GM19467 (cell line): ENCODE results near the gene WDR93.
"Not testable (repeated sequence)": the region's sequence is repeated elsewhere in the genome, so short reads cannot be mapped to it uniquely, and the experiment has no call there.

ENCODE experiments used
- ATAC-seq: cut with Tn5 transposase; IDR thresholded peaks from one replicate; pipeline ENCODE4 v1.9.1; 2021; ENCODE audit warnings: mild to moderate bottlenecking, moderate library complexity; ENCODE audit not compliant: unreplicated experiment

WDR93 gene

DNA sequence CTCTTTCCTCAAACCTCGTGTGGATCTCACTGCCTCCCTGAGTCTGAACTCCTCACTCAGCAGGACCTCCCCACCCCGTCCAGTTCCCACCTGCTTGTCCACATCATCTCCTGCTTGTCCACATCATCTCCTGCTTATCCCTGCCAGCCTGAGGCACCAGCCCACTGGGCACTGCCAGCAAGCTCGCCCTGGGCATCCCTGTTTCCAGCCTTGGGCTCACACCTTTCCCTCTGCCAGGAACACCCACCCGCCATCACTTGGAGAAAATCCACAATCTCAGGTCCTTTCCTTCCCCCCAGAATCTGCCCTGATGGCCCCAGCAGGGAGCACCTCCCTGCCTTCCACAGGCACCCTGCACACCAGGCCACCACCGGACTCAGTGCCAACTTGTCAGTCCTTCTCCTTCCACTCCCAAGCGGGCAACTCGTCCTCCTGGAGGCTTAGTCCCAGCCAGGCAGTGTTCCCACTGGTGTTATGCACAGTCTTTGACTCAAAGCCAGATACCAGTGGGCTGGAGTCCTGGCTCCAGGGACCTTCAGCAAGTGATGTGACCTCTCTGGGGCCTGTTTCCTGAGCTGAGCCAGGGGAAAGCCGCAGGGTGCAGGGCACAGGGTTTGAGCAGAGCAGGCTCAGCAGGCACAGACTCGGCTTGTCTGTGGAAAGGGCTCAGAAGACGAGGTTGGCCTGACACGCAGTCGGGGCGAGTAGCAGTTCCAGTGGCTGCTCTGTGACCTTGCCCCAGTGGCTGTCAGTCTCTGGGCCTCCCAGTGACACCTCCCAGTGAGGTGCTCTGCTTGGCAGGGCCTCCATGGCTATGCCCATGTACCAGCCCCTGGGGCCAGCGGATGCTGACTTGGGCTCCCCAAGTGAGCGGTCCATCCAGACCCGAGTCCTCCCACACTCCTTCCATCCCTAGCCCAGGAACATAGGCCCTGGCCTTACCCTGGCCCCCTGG lies 76.0 kb downstream of the WDR93 start:
- ATAC-seq = no peak

DNA sequence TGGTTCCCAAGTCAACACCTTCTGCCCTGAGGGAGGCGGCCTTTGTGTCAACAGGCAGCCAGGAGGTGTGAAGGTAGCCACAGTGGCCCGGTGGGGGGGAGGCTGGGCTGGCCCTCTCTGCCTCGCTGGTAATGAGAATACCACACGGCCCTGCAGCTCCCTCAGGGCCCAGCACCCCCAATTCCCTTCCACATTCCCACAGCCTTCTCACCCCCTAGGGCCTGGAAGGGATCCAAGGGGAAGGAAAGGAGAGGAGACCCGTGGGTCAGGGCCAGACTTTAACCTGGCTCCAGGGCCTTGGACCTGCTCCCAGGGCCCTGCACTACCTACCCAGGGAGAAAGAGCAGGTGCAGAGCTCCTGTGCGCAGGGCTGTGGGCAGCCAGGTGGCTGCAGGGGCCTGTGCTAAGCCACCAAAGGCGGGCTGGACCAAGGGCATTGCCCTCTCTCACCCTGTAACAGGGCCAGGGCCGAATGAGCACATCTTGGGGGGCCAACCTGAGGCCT lies 76.9 kb downstream of the WDR93 start:
- ATAC-seq = no peak

DNA sequence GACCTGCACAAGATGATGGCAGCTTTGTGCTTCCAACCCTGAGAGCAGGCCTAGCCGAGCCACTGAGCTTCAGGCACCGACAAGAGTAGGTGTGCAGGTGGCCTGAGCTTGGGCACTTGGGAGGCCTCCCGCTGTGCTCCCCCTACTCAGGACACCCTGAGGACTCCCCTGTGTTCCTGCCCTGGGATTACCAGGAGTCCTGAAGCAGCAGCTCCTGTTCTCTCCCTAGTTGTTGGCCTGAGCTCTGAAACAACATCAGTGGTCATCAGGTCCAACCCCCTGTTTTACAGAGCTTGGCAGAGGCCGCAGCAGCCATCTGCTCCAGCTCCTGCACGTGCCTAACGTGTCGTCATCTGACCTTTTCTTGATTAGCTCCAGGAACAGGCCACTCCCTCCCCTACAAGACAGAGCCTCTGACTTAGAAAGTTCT lies 77.5 kb downstream of the WDR93 start:
- ATAC-seq = no peak

DNA sequence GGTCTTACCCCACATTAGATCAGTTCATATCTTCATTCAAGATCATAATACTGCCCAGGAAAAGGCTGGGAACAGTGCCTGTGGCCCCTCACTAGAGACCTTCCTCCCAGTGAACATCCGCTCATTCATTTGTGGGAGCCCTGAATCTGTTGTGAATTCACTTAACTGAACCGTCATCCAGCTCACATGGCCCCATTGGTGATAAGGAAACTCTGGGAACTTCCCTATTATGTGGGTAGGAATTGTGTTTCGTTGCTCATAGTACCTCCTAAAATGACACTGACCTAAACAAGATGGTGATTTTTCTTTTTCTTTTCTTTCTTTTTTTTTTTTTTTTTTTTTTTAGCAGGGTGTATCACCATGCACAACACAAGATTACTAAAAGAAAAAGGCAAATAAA lies 78.8 kb downstream of the WDR93 start:
- ATAC-seq = no peak

DNA sequence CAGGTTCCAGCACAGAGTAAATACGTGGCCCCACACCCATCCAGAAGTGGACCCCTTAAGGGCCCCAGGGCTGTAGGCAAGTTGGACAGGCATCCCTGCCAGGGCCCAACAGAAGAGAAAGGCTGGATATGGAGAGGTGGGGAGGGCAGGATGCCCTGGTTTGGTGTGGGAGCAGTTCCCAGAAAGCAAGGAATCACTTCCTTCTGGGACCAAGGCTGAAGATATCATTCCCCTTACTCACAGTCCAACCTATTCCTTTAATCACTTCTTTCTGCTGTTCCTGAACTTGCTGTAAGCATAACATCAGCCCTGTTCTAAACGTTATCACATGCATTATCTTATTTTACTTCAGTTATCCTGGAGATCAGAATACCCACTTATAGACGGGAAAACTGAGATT lies 79.4 kb downstream of the WDR93 start:
- ATAC-seq = no peak

DNA sequence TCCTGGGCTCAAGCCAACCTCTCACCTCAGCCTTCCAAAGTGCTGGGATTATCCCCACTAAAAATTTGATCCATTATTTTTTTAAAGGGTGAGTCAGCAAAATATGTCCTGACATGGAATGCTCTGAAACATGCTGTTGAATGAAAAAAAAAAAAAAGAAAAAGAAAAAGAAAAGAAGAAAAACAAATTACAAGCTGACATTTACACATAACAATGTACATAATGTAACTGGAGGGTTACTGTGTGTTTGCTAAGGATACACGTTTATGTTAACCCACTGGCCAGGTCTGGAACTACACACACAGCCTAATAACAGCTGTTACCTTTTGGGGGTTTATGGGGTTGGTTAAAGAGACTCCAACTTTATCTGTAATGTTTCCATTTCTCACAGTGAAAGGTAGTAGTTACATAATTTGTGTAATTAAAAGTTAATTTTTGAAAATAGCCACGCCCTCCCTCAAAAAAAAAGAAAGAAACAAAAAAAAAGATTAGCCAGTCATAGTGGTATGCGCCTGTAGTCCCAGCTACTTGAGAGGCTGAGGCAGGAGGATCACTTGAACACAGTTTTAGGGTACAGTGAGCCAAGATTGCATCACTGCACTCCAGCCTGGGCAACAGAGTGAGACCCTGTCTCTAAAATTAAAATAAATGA lies 82.4 kb downstream of the WDR93 start:
- no peak for ATAC-seq

DNA sequence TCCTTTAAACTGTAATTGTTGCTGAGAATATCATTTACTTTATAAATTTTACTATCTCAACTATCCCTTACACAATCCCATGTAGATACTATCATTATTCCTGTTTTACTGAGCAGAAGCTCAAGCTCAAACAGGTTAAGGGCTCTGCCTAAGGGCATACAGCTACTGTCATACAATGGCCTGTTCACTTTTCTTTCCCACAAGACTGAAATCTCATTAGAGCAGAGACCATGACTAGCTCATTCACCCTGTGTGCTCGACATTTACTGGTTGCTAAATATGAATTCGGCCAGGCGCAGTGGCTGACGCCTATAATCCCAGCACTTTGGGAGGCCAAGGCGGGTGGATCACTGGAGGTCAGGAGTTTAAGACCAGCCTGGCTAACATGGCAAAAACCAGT lies 83.9 kb downstream of the WDR93 start:
- ATAC-seq = no peak

DNA sequence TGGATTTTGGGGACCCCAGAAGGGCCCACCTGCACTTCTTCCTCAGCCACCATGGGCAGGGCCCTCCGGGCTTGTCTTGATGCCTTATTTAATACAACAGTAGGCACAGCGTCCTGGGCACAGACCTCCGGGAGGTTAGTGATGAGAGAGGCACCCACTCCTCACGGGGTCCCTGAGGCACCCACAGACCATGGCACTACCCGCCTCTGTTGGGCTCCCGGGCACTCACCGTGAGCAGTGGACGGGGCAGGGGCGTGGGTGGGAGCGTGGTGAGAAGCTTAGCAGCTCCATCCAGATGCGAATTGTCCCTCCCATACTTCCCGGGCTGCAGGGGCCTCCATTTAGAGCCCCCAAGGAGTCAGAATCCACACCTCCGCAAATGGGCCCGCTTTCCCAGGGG lies 85.2 kb downstream of the WDR93 start:
- ATAC-seq = no peak

DNA sequence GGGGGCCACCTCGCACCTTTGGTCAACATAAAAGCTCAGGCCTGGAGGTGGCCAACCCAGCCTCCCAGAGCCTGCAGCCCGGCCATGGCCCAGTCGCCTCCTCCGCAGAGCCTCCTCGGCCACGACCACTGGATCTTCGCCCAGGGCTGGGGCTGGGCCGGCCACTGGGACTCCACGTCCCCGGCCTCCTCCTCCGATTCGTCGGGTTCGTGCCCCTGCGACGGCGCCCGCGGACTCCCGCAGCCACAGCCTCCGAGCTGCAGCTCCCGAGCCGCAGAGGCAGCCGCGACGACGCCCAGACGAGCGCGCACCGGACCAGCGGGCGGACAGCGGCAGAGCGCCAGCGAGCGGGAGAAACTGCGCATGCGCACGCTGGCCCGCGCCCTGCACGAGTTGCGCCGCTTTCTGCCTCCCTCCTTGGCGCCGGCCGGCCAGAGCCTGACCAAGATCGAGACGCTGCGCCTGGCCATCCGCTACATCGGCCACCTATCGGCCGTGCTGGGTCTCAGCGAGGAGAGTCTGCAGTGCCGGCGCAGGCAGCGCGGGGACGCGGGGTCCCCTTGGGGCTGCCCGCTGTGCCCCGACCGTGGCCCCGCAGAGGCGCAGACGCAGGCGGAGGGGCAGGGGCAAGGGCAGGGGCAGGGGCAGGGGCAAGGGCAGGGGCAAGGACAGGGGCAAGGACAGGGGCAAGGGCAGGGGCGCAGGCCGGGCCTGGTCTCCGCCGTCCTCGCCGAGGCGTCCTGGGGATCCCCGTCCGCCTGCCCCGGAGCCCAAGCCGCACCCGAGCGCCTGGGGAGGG lies 85.9 kb downstream of the WDR93 start, which contains the start of gene MESP2:
TSS of gene MESP2 (plus strand) at position 59 of the 799 bp plus-strand sequence. CDS start at position 85, 26 bp downstream.
- ATAC-seq = peak; percentile 45

DNA sequence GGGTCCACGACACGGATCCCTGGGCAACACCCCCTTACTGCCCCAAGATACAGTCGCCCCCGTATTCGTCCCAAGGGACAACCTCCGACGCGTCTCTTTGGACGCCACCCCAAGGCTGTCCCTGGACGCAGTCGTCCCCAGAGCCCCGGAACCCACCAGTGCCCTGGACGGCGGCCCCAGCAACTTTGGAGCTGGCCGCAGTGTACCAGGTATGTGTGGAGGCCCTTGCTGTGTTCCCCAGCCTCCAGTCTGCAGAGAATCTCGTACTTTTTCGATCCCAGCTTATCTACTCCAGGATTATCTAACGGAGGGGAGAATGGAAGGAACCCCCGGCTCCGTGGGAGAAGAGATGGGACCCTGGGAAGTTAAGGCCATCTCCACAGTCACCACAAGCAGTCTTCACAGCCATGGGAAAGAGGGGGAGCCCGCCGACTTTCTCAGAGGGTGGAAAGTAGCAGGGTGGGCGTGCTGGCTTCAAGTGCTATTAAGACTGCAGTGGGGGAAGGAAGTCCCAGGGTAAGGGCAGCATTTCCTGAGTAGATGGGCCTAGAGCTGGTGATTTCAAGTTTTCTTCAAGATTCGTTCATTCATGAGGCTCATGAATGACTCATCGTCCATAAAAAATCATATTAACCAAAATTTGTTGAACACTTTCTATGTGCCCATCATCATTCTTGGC lies 86.6 kb downstream of the WDR93 start:
- ATAC-seq = no peak

DNA sequence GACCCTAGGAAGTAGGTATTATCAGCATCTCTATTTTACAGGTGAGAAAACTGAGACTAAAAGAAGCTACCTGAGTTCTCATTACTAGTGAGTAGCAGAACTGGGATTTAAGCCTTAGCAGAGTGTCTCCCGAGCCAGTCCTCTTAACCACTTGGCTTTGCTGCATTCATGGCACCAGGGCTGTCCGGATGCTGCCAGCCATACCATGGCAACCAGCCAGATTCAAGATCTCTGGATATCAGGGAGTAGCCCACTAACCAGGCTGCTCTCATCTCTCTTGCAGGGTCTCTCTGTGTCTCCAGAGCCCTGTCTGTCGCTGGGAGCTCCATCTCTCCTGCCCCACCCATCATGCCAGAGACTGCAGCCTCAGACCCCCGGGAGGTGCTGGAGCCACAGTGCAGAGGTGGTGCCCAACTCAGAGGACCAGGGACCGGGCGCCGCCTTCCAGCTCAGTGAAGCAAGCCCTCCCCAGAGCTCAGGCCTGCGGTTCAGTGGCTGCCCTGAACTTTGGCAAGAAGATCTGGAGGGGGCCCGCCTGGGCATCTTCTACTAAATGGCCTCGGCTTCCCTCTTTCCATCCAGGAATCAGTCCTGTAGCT lies 87.3 kb downstream of the WDR93 start:
- no peak for ATAC-seq

DNA sequence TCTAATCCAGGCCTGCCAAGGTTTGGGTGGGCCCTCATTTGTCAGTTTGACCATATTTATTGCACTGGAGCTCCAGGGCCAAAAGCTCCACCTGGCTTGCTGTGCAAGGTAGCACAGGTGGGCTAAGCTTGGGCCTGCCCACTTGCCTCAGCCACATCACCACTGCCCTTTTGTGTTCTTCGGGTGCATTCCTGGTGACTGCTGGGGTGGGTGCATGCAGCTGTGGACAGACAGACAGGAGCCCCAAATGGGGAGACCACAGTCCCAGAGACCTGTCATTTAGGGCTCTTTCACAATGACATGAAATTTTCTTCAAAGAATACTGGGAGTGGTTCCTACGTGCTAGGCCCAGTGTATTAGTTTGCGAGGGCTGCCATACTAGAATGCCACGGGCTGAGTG lies 88.2 kb downstream of the WDR93 start:
- ATAC-seq = no peak

DNA sequence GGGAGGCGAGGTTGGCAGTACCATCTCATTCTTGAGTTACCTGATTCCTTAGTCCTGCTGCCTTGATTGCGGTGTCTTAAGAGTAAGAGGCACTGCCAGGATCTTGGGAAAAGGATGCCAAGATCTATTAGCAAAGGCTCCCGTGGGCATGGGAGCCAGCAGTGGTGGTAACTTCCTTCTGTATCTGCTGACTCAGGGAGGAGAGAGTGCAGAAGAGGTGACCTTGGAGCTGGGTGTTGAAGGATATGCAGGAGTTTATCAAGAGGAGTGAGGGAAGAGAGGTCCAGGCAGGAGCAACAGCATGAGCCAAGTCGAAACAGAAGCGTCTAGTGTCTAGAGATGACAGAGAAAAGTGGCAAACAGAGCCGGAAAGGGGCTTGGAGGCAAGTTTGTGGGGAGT lies 90.0 kb downstream of the WDR93 start:
- no peak for ATAC-seq

DNA sequence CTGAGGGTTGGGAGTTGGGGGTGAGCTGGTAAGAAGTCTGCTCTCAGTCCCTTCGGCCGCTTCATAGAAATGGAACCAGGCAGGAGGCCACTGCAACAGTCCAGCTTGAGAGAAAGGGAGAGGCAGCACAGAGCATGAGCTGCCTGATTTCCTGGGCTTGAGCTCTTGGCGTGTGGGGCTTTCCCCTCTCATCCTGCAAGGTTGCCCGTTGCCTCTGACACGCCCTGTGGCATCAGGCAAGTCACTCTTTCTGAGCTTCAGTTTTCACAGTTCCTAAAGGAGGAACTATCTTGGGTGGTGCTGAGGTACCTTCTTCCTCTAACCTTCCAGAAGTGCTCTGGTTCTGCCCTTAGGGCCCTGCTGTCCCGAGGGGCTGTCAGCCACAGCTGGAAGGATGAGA lies 90.4 kb downstream of the WDR93 start:
- ATAC-seq = no peak

DNA sequence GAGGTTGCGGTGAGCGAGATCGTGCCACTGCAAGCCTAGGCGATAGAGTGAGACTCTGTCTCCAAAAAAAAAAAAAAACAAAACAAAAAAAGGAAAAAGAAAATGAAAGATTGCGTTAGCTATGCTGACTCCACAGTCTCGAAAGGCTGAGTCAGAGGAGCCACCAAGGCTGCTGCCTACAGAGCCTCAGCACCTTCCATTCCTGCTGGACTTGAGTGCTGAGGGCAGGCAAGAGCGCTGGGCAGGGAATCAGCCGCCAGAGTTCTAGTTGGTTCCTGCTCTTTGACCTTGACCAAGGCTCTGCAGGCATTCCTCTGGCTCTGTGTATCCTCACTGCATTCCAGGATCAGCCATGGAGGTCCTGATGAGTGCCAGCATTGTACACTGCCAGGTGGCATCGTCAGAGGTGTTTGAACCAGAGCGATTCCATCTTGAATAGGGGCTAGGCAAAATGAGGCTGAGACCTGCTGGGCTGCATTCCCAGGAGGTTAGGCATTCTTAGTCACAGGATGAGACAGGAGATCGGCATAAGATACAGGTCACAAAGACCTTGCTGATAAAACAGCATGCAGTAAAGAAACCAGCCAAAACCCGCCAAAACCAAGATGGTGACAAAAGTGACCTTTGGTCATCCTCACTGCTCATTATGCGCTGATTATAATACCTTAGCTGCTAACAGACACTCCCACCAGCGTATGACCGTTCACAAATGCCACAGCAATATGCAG lies 91.4 kb downstream of the WDR93 start:
- no peak for ATAC-seq

DNA sequence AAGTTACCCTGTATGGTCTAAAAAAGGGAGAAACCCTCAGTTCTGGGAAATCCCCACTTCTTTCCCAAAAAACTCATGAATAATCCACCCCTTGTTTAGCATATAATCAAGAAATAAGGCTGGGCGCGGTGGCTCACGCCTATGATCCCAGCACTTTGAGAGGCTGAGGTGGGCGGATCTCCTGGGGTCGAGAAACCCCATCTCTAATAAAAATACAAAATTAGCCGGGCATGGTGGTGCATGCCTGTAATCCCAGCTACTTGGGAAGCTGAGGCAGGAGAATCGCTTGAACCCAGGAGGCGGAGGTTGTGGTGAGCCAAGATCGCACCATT lies 92.0 kb downstream of the WDR93 start:
- not testable (repeated sequence) for ATAC-seq

DNA sequence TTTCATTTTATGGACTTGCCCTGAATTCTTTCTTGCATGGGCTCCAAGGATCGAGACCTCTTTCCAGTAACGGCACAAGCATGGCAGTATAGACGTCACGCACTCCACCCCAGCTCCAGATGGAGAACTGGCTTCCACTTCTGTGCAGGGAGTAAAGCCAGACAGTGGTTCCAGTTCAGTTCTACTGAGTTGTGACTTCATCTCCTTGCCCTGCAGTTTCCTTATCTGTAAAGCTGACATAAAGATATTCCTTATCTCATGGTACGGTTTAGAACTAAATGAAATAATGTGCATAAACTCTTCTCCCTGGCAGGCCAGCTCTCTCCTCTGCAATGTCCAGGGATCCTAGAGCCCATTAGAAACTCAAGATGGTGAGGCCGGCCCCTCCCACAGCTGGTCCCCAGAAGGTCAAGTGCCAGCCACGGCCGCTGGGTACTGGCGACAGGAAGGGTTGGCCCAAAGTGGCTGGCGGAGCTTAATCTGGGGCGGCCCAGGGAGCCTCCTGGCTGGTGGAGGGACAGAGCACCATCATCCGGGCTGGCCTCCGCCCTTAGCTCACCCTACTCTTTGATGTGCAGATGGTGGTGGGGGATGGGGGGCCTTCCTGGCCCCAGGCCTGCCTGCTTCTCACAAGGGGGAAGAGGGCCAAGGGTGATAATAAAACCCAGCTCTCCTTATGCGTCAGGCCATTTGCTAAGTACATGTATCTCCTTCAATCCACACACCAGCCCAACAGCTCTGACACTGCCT lies 92.7 kb downstream of the WDR93 start:
- no peak for ATAC-seq

DNA sequence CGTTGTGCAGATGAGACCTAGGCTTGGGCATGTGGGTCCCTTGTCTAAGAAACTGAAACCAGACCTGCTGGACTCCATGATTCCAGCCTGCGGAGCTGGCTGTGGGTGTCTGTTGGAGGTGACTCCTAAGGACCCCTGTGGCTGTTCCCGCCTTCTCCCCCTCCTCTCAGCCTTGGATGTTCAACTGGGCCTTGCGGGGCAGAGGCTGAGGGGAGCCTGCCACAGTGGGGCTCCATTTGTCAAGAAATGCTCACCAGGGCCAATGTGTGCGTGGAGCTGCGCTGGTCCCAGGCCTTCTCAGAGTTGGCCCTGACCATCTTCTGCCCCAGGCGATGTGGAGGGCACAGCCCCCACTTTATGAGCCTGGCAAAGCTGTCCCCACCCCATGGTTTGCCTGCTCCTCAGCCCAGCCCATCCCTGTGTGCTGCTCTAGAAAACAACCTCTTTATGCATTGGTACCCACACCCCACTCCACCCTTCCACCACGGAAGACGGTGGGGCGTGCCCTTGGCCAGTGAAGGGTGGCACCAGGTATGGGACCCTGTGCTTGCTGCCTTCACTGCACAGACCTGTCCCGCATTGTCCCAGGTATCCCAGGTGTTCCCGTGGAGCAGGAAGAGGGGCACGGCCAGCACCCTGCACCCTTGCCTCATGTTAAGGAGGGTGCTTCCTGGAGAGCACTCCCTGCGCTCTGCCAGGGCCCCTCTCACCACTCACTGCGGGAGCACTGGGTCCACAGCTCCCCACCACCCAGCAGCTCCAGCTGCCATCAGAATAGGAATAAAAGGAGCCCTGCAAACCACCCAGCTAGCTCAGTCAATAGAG lies 93.5 kb downstream of the WDR93 start:
- no peak for ATAC-seq
